HEK293 (cell line): ENCODE measurements around the gene VPS35L.
A peak's percentile ranks its signal among the peaks of the same experiment; 100 is the strongest.

Experiments
- CTCF ChIA-PET: fragments of 350-600 bp; formaldehyde crosslinking; extraction: SDS; loops from one replicate; lab custom pipeline; 2021; ENCODE audit warnings: antibody characterized with exemption; lab: Yijun Ruan, JAX
- POLR2A ChIA-PET: fragments of 300-600 bp; formaldehyde crosslinking; extraction: SDS; loops from one replicate; lab custom pipeline; 2020; ENCODE audit warnings: antibody characterized with exemption, inconsistent platforms; lab: Yijun Ruan, JAX
- H3K27ac ChIP-seq: fragments of 200-500 bp; sonication (Bioruptor generic); 2 replicates; pipeline ENCODE4 v1.5.1; 2014; ENCODE audit warnings: low read depth, low read length, control low read depth, inconsistent platforms; ENCODE audit errors: extremely low read depth
- H3K36me3 ChIP-seq, 2 experiments: fragments of 200-500 bp in 1 of 2; sonication (Bioruptor generic) in 1 of 2; 1 replicate in 1 of 2; 2 replicates in 1 of 2; pipeline ENCODE4 v1.5.1; 2014 to 2017; ENCODE audit warnings: inconsistent platforms in 2 of 2, low read length in 2 of 2; ENCODE audit not compliant: control insufficient read depth in 2 of 2, insufficient read depth in 1 of 2
- H3K4me1 ChIP-seq: fragments of 200-500 bp; sonication (Bioruptor generic); 2 replicates; pipeline ENCODE4 v1.5.1; 2014; ENCODE audit warnings: mild to moderate bottlenecking, low read length, inconsistent platforms; ENCODE audit not compliant: control insufficient read depth, insufficient read depth
- H3K4me3 ChIP-seq: 2 replicates; pipeline ENCODE4 v1.5.1; 2011; ENCODE audit warnings: low read depth, mild to moderate bottlenecking, control low read depth, low read length, moderate library complexity
- H3K9me3 ChIP-seq: fragments of 200-500 bp; sonication (Bioruptor generic); 2 replicates; pipeline ENCODE4 v1.5.1; 2014; ENCODE audit warnings: low read depth, low read length, inconsistent platforms; ENCODE audit not compliant: control insufficient read depth, insufficient read depth
- EGR2 ChIP-seq: fragments of 450-650 bp; formaldehyde crosslinking; IDR thresholded peaks from 2 replicates; pipeline ENCODE4 v1.5.1; 2016; ENCODE audit warnings: low read depth, missing biosample characterization, missing genetic modification characterization
- OSR2 ChIP-seq: fragments of 450-650 bp; formaldehyde crosslinking; IDR thresholded peaks from 2 replicates; pipeline ENCODE4 v1.5.1; 2016; ENCODE audit warnings: missing biosample characterization, missing genetic modification characterization
- SCRT1 ChIP-seq: fragments of 450-650 bp; formaldehyde crosslinking; IDR thresholded peaks from 2 replicates; pipeline ENCODE4 v1.5.1; 2016; ENCODE audit warnings: missing biosample characterization, missing genetic modification characterization, borderline replicate concordance
- ZBTB7A ChIP-seq: fragments of 450-650 bp; formaldehyde crosslinking; IDR thresholded peaks from 2 replicates; pipeline ENCODE4 v1.5.1; 2016; ENCODE audit warnings: low read depth, missing biosample characterization, missing genetic modification characterization
- ZFP3 ChIP-seq: fragments of 450-650 bp; formaldehyde crosslinking; IDR thresholded peaks from 2 replicates; pipeline ENCODE4 v1.5.1; 2016; ENCODE audit warnings: low read depth, missing biosample characterization, missing genetic modification characterization
- ZNF202 ChIP-seq: fragments of 450-650 bp; formaldehyde crosslinking; IDR thresholded peaks from 2 replicates; pipeline ENCODE4 v1.5.1; 2016; ENCODE audit warnings: missing biosample characterization, missing genetic modification characterization, borderline replicate concordance
- ZNF223 ChIP-seq: fragments of 450-650 bp; formaldehyde crosslinking; IDR thresholded peaks from 2 replicates; pipeline ENCODE4 v1.5.1; 2016; ENCODE audit warnings: missing biosample characterization, missing genetic modification characterization
- ZNF274 ChIP-seq, 2 experiments: fragments of 200-500 bp in 1 of 2; fragments of 450-650 bp in 1 of 2; sonication (Bioruptor generic) in 1 of 2; formaldehyde crosslinking in 1 of 2; IDR thresholded peaks; 2 replicates each; pipeline versions ENCODE4 v1.5.1 to v1.6.1; 2014 to 2016; ENCODE audit warnings: borderline replicate concordance in 1 of 2, inconsistent platforms in 1 of 2, low read length in 1 of 2, missing biosample characterization in 1 of 2, missing genetic modification characterization in 1 of 2
- ZNF423 ChIP-seq: fragments of 450-650 bp; formaldehyde crosslinking; IDR thresholded peaks from 2 replicates; pipeline ENCODE4 v1.5.1; 2016; ENCODE audit warnings: missing biosample characterization, missing genetic modification characterization
- ZNF426 ChIP-seq: fragments of 450-650 bp; formaldehyde crosslinking; IDR thresholded peaks from 2 replicates; pipeline ENCODE4 v1.5.1; 2017; ENCODE audit warnings: missing biosample characterization, missing genetic modification characterization, mild to moderate bottlenecking, inconsistent platforms, moderate library complexity
- ZNF510 ChIP-seq: fragments of 450-650 bp; formaldehyde crosslinking; IDR thresholded peaks from 2 replicates; pipeline ENCODE4 v1.5.1; 2018; ENCODE audit warnings: mild to moderate bottlenecking, missing genetic modification characterization, missing biosample characterization; ENCODE audit not compliant: insufficient replicate concordance
- ZNF624 ChIP-seq: fragments of 450-650 bp; formaldehyde crosslinking; IDR thresholded peaks from 2 replicates; pipeline ENCODE4 v1.5.1; 2017; ENCODE audit warnings: missing biosample characterization, missing genetic modification characterization
- ZNF660 ChIP-seq: fragments of 450-650 bp; IDR thresholded peaks from 2 replicates; pipeline ENCODE4 v1.5.1; 2018; ENCODE audit warnings: missing biosample characterization, mild to moderate bottlenecking, missing genetic modification characterization
- ZXDB ChIP-seq: fragments of 450-650 bp; formaldehyde crosslinking; IDR thresholded peaks from 2 replicates; pipeline ENCODE4 v1.5.1; 2016; ENCODE audit warnings: missing biosample characterization, missing genetic modification characterization
- TF ChIP-seq, protein P1 (sequence below): fragments of 450-650 bp; formaldehyde crosslinking; IDR thresholded peaks from 2 replicates; pipeline ENCODE4 v1.5.1; 2016; ENCODE audit warnings: missing biosample characterization, missing genetic modification characterization
- TF ChIP-seq, protein P2 (sequence below): fragments of 450-650 bp; formaldehyde crosslinking; conservative IDR thresholded peaks from 2 replicates; pipeline ENCODE4 v1.5.1; 2016; ENCODE audit warnings: low read depth, missing biosample characterization, missing genetic modification characterization
- TF ChIP-seq, protein P3 (sequence below): fragments of 450-650 bp; formaldehyde crosslinking; optimal IDR thresholded peaks from 2 replicates; pipeline ENCODE3; 2016; ENCODE audit warnings: missing biosample characterization, mild to moderate bottlenecking, missing genetic modification characterization
- TF ChIP-seq, protein P4 (sequence below): fragments of 450-650 bp; formaldehyde crosslinking; IDR thresholded peaks from 2 replicates; pipeline ENCODE4 v1.5.1; 2016; ENCODE audit warnings: missing biosample characterization, missing genetic modification characterization
- TF ChIP-seq, protein P5 (sequence below): IDR thresholded peaks from 2 replicates; pipeline ENCODE4 v1.6.1; 2011; ENCODE audit warnings: mild to moderate bottlenecking, low read depth, low read length, borderline replicate concordance
- TF ChIP-seq, protein P6 (sequence below): fragments of 450-650 bp; formaldehyde crosslinking; IDR thresholded peaks from 2 replicates; pipeline ENCODE4 v1.5.1; 2016; ENCODE audit warnings: missing biosample characterization, missing genetic modification characterization, low read depth
- TF ChIP-seq, protein P7 (sequence below): fragments of 450-650 bp; formaldehyde crosslinking; IDR thresholded peaks from 2 replicates; pipeline ENCODE4 v1.5.1; 2016; ENCODE audit warnings: missing biosample characterization, missing genetic modification characterization

Gene VPS35L

DNA sequence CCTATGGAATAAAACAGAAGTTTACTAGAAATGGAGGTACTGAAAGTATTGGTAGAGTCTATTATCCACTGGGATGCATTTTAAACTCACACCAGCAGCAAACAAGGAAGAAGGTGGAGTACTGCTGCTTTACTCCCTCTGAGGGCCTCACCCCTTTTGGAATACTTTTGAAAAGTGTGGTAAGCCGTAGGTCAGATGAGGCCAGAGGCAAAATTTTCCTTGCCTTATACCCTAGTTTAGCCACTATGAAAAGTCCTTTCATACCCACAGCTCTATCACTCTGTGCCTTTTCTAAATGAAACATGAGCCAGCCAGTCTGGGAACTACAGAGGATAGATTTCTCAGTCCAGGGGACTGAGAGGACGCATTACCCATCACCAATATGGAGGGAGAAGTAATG is 47.6 kb upstream of the VPS35L start:
- TF ChIP-seq ZNF274 (IDR thresholded peaks at IDR 0.05; ENCODE audit: low read length) (no peak), ZNF274 (tag by site-specific recombination; IDR thresholded peaks at IDR 0.05; ENCODE audit: borderline replicate concordance) (no peak), ZFP3 (tag by site-specific recombination) (no peak), OSR2 (tag by site-specific recombination) (no peak), ZBTB7A (tag by site-specific recombination) (no peak), ZNF202 (tag by site-specific recombination) (no peak), ZNF660 (tag by site-specific recombination) (no peak), ZNF426 (no peak), ZXDB (tag by site-specific recombination) (no peak), EGR2 (no peak), ZNF510 (tag by site-specific recombination) (no peak), SCRT1 (tag by site-specific recombination) (no peak), ZNF423 (tag by site-specific recombination) (no peak)
- TF ChIP-seq, protein P1, sequence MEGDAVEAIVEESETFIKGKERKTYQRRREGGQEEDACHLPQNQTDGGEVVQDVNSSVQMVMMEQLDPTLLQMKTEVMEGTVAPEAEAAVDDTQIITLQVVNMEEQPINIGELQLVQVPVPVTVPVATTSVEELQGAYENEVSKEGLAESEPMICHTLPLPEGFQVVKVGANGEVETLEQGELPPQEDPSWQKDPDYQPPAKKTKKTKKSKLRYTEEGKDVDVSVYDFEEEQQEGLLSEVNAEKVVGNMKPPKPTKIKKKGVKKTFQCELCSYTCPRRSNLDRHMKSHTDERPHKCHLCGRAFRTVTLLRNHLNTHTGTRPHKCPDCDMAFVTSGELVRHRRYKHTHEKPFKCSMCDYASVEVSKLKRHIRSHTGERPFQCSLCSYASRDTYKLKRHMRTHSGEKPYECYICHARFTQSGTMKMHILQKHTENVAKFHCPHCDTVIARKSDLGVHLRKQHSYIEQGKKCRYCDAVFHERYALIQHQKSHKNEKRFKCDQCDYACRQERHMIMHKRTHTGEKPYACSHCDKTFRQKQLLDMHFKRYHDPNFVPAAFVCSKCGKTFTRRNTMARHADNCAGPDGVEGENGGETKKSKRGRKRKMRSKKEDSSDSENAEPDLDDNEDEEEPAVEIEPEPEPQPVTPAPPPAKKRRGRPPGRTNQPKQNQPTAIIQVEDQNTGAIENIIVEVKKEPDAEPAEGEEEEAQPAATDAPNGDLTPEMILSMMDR (tag by site-specific recombination), result no peak
- TF ChIP-seq, protein P2, sequence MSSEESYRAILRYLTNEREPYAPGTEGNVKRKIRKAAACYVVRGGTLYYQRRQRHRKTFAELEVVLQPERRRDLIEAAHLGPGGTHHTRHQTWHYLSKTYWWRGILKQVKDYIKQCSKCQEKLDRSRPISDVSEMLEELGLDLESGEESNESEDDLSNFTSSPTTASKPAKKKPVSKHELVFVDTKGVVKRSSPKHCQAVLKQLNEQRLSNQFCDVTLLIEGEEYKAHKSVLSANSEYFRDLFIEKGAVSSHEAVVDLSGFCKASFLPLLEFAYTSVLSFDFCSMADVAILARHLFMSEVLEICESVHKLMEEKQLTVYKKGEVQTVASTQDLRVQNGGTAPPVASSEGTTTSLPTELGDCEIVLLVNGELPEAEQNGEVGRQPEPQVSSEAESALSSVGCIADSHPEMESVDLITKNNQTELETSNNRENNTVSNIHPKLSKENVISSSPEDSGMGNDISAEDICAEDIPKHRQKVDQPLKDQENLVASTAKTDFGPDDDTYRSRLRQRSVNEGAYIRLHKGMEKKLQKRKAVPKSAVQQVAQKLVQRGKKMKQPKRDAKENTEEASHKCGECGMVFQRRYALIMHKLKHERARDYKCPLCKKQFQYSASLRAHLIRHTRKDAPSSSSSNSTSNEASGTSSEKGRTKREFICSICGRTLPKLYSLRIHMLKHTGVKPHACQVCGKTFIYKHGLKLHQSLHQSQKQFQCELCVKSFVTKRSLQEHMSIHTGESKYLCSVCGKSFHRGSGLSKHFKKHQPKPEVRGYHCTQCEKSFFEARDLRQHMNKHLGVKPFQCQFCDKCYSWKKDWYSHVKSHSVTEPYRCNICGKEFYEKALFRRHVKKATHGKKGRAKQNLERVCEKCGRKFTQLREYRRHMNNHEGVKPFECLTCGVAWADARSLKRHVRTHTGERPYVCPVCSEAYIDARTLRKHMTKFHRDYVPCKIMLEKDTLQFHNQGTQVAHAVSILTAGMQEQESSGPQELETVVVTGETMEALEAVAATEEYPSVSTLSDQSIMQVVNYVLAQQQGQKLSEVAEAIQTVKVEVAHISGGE, result no peak
- H3K4me3 ChIP-seq, result no peak overlapping the region
- ChIA-PET CTCF (interaction anchor here (1.9 to 2.5 kb wide), 2 partner anchors 107 to 119 kb away, joined by 6 to 14 read pairs; no protein-coding TSS in a partner anchor), POLR2A (no interaction called here)
- H3K27ac ChIP-seq, result no peak overlapping the region
- no peaks in the 10 kb centered on the region for H3K4me1 ChIP-seq
- H3K36me3 ChIP-seq, result peaks cover 30 to 81% of the 10 kb centered on the region in 2 experiments
- H3K9me3 ChIP-seq, result no peaks in the 10 kb centered on the region

DNA sequence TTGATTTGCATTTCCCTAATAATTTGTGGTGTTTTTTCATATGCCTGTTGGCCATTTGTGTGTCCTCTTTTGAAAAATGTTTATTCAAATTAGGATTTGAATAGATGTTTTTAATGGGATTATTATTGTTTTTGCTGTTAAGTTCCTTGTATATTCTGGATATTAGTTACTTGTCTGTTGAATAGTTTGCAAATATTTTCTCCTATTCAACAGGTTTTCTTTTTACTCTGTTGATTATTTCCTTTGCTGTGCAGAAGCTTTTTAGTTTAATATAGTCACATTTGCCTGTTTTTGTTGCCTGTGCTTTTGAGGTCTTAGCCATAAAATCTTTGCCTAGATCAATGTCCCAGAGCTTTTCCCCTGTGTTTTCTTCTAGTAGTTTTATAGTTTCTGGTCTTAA is 43.2 kb upstream of the VPS35L start:
- no peak overlapping the region for H3K27ac ChIP-seq
- CTCF ChIA-PET, result interaction anchor here (0.7 to 1.2 kb wide), 2 partner anchors 8 to 112 kb away, joined by 4 to 7 read pairs; no protein-coding TSS in a partner anchor
- peaks cover 3% of the 10 kb centered on the region; the same call in 1 of the 2 replicates for H3K4me1 ChIP-seq
- no peak overlapping the region for H3K4me3 ChIP-seq
- H3K9me3 ChIP-seq, result no peaks in the 10 kb centered on the region
- H3K36me3 ChIP-seq, result peaks cover 33 to 82% of the 10 kb centered on the region in 2 experiments
- POLR2A ChIA-PET, result no interaction called here
- TF ChIP-seq, protein P3, sequence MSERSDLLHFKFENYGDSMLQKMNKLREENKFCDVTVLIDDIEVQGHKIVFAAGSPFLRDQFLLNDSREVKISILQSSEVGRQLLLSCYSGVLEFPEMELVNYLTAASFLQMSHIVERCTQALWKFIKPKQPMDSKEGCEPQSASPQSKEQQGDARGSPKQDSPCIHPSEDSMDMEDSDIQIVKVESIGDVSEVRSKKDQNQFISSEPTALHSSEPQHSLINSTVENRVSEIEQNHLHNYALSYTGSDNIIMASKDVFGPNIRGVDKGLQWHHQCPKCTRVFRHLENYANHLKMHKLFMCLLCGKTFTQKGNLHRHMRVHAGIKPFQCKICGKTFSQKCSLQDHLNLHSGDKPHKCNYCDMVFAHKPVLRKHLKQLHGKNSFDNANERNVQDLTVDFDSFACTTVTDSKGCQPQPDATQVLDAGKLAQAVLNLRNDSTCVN (tag by site-specific recombination), result no peak
- TF ChIP-seq, protein P4, sequence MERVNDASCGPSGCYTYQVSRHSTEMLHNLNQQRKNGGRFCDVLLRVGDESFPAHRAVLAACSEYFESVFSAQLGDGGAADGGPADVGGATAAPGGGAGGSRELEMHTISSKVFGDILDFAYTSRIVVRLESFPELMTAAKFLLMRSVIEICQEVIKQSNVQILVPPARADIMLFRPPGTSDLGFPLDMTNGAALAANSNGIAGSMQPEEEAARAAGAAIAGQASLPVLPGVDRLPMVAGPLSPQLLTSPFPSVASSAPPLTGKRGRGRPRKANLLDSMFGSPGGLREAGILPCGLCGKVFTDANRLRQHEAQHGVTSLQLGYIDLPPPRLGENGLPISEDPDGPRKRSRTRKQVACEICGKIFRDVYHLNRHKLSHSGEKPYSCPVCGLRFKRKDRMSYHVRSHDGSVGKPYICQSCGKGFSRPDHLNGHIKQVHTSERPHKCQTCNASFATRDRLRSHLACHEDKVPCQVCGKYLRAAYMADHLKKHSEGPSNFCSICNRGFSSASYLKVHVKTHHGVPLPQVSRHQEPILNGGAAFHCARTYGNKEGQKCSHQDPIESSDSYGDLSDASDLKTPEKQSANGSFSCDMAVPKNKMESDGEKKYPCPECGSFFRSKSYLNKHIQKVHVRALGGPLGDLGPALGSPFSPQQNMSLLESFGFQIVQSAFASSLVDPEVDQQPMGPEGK, result no peak
- TF ChIP-seq, protein P5, sequence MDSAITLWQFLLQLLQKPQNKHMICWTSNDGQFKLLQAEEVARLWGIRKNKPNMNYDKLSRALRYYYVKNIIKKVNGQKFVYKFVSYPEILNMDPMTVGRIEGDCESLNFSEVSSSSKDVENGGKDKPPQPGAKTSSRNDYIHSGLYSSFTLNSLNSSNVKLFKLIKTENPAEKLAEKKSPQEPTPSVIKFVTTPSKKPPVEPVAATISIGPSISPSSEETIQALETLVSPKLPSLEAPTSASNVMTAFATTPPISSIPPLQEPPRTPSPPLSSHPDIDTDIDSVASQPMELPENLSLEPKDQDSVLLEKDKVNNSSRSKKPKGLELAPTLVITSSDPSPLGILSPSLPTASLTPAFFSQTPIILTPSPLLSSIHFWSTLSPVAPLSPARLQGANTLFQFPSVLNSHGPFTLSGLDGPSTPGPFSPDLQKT, result no peak
- TF ChIP-seq, protein P6, sequence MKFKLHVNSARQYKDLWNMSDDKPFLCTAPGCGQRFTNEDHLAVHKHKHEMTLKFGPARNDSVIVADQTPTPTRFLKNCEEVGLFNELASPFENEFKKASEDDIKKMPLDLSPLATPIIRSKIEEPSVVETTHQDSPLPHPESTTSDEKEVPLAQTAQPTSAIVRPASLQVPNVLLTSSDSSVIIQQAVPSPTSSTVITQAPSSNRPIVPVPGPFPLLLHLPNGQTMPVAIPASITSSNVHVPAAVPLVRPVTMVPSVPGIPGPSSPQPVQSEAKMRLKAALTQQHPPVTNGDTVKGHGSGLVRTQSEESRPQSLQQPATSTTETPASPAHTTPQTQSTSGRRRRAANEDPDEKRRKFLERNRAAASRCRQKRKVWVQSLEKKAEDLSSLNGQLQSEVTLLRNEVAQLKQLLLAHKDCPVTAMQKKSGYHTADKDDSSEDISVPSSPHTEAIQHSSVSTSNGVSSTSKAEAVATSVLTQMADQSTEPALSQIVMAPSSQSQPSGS (tag by site-specific recombination), result no peak
- TF ChIP-seq ZNF223 (tag by site-specific recombination) (no peak), SCRT1 (tag by site-specific recombination) (peak; percentile 83), ZNF624 (tag by site-specific recombination) (no peak)
- TF ChIP-seq, protein P7, sequence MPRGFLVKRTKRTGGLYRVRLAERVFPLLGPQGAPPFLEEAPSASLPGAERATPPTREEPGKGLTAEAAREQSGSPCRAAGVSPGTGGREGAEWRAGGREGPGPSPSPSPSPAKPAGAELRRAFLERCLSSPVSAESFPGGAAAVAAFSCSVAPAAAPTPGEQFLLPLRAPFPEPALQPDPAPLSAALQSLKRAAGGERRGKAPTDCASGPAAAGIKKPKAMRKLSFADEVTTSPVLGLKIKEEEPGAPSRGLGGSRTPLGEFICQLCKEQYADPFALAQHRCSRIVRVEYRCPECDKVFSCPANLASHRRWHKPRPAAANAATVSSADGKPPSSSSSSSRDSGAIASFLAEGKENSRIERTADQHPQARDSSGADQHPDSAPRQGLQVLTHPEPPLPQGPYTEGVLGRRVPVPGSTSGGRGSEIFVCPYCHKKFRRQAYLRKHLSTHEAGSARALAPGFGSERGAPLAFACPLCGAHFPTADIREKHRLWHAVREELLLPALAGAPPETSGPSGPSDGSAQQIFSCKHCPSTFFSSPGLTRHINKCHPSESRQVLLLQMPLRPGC, result no peak
